HG03066 (cell line): ENCODE results near the gene GRPEL2.

ENCODE experiments used
- ATAC-seq: cut with Tn5 transposase; IDR thresholded peaks from one replicate; pipeline ENCODE4 v1.9.1; 2021; ENCODE audit warnings: low read depth; ENCODE audit not compliant: unreplicated experiment

GRPEL2 gene

GRCh38 chr5:149374303-149374702 is 29.0 kb downstream of the GRPEL2 start:
- ATAC-seq, result no peak

- no peak for ATAC-seq
These were observed 29.5 kb downstream of the GRPEL2 start for GRCh38 chr5:149374801-149375200.

GRCh38 chr5:149375434-149375833 is 30.1 kb downstream of the GRPEL2 start:
- ATAC-seq, result no peak

- no peak for ATAC-seq
These were observed 30.8 kb downstream of the GRPEL2 start for GRCh38 chr5:149376104-149376503.

GRCh38 chr5:149376711-149377447 is 31.6 kb downstream of the GRPEL2 start:
- ATAC-seq, result no peak

- ATAC-seq, result no peak
These were observed 33.0 kb downstream of the GRPEL2 start for GRCh38 chr5:149378241-149378820.

GRCh38 chr5:149379177-149379761 is 34.0 kb downstream of the GRPEL2 start, which contains the start of gene IL17B:
Gene IL17B (minus strand): TSS chr5:149379292. CDS start chr5:149379225, 67 bp downstream.
- no peak for ATAC-seq

GRCh38 chr5:149379818-149380374 is 34.6 kb downstream of the GRPEL2 start:
- ATAC-seq, result no peak

- no peak for ATAC-seq
These were observed 35.3 kb downstream of the GRPEL2 start for GRCh38 chr5:149380466-149381121.

GRCh38 chr5:149381261-149381985 is 36.1 kb downstream of the GRPEL2 start:
- ATAC-seq, result no peak

- no peak for ATAC-seq
These were observed 36.7 kb downstream of the GRPEL2 start for GRCh38 chr5:149381986-149382338.

GRCh38 chr5:149382517-149383220 is 37.4 kb downstream of the GRPEL2 start:
- no peak for ATAC-seq

- ATAC-seq, result no peak
These were observed 38.1 kb downstream of the GRPEL2 start for GRCh38 chr5:149383399-149383798.

GRCh38 chr5:149386166-149386565 is 40.9 kb downstream of the GRPEL2 start:
- ATAC-seq, result no peak

- no peak for ATAC-seq
These were observed 41.9 kb downstream of the GRPEL2 start for GRCh38 chr5:149387081-149387631.

GRCh38 chr5:149387982-149388381 is 42.7 kb downstream of the GRPEL2 start:
- no peak for ATAC-seq

- ATAC-seq, result no peak
These were observed 43.3 kb downstream of the GRPEL2 start for GRCh38 chr5:149388498-149389190.

GRCh38 chr5:149389552-149390495 is 44.5 kb downstream of the GRPEL2 start:
- ATAC-seq, result no peak
